GM21576 (cell line): ENCODE measurements around the gene ZNF440.
"Not testable (repeated sequence)": the region's sequence is repeated elsewhere in the genome, so short reads cannot be mapped to it uniquely, and the experiment has no call there.

ENCODE experiments used
- ATAC-seq: cut with Tn5 transposase; IDR thresholded peaks from one replicate; pipeline ENCODE4 v1.9.1; 2021; ENCODE audit warnings: mild to moderate bottlenecking, moderate library complexity; ENCODE audit not compliant: unreplicated experiment

ZNF440 gene

DNA sequence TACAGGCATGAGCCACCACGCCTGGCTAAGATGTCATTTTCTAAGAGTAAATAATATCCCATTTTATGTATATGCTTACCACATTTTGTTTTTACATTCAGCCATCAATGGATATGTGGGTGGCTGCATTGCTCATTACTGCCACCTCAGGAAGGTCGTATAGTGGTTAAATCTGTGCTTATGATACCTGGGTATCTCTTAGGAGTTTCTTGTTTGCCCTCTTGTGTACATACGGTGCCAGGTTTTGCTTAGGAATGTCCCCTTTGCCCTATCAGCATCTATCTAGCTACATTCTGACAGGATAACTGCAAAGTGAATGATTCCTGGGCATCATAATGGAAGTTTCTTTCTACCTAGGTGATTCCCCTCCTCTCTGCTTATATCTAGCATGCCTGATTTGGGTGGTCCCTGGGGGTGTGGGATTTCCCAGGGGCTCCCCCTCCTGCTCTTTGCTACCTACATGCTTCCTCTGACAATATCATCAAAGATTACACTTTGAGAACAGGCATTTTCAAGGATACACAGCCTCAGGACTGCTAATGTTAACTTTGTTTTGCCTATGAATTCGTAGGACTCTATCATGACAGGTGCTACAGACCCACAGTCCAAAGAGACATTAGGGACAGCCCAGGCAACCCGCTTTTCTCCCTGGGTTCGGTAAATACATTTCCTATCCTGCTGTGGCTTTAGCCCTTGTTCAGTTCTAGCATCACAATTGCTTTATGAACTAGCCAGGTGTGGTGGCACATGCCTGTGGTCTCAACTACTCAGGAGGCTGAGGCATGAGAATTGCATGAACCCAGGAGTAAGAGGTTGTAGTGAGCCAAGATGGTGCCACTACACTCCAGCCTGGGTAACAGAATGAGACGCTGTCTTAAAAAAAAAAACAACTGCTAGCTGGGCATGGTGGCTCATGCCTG, 15.1 kb downstream of the ZNF440 start:
- ATAC-seq, result not testable (repeated sequence)

DNA sequence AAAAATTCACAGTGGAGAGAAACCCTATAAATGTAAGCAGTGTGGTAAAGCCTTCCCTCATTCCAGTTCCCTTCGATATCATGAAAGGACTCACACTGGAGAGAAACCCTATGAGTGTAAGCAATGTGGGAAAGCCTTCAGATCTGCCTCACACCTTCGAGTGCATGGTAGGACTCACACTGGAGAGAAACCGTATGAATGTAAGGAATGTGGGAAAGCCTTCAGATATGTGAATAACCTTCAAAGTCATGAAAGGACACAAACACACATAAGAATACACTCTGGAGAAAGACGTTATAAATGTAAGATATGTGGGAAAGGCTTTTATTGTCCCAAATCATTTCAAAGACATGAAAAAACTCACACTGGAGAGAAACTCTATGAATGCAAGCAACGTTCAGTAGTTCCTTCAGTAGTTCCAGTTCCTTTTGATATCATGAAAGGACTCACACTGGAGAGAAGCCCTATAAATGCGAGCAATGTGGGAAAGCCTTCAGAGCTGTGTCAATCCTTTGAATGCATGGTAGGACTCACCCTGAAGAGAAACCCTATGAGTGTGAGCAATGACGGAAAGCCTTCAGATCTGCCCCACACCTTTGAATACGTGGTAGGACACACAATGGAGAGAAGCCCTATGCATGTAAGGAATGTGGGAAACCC, 18.3 kb downstream of the ZNF440 start:
- ATAC-seq, result no peak

DNA sequence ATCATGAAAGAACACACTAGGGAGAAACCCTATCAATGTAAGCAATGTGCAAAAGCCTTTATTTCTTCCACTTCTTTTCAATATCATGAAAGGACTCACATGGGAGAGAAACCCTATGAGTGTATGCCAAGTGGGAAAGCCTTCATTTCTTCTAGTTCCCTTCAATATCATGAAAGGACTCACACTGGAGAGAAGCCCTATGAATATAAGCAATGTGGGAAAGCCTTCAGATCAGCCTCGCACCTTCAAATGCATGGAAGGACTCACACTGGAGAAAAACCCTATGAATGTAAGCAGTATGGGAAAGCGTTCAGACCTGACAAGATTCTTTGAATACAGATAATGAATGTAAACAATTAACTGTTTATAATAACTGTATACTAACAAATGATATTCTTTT, 19.5 kb downstream of the ZNF440 start:
- ATAC-seq, result no peak

DNA sequence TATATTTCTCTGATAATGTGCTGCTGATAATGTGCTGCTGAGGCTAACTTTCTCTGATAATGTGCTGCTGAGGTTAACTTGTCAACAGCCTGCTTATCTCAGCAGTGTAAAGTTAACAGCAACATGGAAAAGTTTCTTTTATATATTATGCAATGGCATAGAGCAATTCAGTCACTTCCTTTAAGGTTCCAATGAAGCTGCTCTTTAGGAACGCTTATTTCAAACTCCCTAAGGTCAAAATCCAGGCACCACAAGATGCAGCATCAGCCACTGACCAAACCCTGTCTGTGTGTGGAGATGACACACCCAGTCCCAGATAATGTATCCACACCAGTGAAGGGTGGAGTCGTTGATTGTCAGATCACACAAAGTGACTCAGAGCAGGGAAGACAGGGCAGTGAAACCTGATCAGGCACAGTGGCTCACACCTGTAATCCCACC, 21.6 kb downstream of the ZNF440 start:
- not testable (repeated sequence) for ATAC-seq

DNA sequence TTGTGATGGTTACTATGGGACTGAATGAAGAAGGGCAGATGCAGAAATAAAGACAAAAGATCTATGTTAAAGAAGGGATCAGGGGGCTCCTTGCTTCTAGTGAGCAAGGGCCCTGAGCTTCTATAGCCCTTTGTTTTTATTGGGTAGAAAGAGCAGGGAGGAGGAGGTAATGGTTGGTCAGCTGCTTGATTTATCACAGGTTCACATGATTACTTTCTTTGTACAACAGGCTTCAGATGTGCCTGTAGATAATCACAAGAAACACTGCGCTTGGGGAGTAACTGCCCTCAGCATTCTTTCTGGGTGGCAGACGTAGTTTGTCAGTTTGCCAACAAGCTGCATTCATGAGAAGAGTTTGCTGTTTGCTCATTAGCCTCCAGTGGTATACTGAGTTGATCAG, 29.6 kb downstream of the ZNF440 start:
- ATAC-seq, result no peak

DNA sequence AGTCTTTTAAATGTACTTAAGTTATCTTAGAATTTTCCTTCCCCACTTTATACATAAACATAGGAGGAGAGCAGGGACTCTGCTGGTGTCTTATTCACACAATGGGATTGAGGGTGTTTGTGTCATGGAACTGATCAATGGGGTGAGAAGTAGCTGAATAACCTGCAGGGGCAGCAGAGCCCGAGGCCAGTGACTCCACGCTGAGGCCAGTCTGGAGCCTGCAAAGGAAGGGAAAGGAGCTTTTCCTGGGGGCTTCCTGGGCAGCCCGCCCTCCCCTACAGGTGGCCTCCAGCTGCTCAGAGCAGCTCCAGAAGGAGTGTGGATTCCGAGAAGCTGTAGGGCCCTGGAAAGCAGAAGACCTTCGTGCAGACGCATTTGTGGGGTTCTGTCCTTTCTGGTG, 33.5 kb downstream of the ZNF440 start:
- ATAC-seq, result not testable (repeated sequence)

DNA sequence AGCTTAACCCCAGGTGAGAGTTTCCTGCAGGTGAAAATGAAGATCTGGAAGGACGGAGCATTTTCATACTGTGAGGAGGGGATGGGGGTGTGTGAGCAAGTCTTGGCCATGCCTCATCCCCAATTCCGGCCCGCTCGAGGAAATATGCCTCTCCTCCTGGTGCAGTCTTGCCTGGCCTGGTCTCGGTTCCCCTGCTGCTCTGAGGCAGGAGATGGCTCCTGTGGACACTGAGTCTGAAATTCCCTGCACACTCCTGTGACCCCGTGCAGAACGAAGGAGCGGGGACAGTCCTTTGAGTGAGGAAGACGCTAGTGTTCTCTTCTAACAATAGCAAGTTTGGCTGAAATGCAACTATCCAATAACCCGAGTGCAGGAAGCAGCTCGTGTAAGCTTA, 34.1 kb downstream of the ZNF440 start:
- no peak for ATAC-seq

DNA sequence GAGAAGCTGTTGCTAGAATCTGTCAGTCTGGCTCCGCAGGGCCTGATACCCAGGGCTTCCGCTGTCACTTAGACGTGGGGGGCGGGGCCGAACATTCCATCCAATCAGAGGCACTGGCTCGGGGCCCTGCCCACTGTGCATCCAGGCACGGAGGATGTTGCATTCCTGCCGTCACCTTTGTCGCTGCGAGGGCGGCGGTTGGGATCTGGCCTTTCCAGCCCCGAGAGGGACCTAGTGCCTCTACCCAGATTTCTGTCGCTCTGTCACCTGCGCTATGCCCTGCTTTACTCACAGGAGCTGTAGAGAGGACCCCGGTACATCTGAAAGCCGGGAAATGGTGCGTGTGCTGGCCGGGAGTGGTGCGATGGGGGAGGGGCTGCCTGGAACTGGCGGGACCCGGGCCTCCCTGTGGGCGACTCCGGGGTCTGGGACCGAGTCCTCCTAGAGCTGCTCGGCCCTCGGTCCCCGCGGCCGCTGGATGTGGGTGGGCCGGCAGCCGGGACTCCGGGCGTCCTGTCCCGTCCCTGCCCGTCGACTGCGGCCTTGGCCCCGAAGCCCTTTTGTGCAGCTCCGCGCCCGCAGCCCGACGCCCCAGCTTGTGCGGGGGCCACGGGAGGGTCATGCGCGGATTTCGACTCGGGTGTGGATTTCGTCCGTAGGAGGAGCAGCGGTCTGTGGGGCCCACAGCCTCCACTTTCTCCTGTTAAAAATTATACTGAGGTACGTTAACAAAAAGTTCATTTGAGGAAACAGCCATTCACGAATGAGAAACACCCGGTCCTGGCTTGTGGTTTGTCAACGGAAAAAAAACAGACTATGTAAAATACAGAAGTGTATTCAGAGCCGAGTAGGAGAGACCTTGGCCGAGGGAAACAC, 34.8 kb downstream of the ZNF440 start, which contains the start of gene ZNF439:
Gene ZNF439 (plus strand): TSS at position 133 of the 876 bp plus-strand sequence. CDS start 142 bp downstream, at position 275.
- ATAC-seq, result peak; percentile 85

DNA sequence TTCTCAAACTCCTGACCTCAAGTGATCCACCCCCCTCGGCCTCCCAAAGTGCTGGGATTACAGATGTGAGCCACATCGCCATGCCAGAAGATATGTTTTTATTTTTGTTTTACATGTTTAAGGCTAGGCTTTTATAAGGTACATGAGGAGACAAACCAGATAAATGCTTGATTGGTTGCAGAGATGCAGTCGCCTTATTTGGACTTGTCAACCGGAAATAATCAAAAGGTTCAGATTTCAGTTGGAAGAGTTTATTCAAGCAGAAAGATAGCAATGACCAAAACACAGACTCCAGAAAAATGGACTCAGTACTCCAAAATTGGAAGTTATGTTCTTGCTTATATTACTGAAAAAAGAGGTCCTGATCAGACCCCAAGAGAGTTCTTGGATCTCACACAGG, 36.2 kb downstream of the ZNF440 start:
- ATAC-seq, result not testable (repeated sequence)

DNA sequence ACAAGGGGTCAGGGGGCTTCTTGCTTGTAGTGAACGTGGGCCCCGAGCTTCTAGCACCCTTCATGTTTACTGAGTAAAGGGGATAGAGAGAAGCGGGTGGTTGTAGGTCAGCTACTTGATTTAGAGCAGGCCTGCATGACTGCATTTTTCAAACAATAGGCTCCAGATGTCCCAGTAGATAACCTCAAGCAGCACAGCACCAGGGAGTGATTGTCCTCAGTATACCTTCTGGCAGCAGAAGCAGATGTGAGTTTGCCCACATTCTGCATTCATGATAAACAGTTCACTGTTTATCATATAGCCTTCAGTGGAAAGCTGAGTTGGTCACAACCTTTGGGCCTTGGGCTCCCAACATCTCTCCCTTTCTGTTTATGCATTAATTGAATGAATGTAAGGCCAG, 39.3 kb downstream of the ZNF440 start:
- ATAC-seq, result no peak

DNA sequence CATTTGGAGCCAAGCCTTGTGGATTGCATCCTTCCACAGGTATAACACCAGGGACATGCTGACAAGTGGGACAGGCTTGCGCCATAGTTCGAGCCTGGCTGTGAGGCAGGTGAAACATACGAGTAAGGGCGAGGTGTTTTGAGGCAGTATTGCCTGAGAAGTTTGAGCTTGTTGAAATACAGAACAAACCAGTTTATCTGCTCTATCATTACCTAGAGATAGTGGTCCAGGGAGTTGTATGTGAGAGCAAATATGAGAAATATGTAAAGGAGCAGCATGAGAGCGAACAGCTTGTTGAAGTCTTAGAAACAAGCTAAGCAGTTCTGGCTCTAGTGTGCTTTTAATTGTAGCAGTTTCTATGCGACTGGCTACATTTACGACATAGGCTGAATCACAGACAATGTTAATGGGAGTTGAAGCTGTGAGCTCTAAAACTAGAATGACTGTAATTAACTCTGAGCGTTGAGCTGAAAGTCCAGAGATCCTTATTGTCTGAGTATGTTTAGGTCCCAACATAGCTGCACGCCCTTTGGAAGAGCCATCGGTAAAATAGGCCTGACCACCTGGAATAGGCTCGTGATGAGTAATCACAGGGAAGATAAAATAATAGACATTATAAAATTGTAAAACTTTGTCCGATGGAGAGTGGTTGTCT, 42.6 kb downstream of the ZNF440 start:
- no peak for ATAC-seq

DNA sequence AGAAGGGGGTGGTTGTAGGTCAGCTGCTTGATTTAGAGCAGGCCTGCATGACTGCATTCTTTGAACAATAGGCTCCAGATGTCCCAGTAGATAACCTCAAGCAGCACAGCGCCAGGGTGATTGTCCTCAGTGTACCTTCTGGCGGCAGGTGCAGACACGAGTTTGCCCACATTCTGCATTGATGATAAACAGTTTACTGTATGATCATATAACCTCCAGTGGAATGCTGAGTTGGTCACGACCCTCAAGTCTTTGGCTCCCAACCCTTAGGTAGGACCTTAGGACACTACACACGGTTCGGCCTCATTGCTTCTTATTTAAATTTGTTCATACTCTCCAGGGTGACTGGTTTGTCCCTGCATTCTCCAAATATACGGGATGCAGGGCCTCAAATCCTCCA, 46.6 kb downstream of the ZNF440 start:
- no peak for ATAC-seq

DNA sequence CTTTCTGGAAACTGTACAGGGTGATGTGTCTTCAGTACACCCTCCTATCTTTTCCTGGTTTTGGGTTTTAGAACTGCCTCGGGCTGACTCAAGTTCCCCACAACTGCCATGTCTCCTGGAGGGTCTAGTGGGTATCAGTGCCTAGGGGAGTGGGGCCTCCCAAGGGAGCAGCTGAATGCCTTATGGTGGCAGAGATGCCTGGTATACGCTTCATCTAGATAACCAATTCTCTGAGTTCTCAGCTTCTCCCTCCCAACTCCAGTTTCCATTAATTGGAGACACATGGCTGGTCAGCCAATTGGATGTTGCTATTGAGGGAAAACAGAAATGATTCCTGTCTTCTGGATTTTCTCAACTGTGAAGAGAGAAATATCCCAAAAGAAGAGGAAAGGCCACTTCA, 47.2 kb downstream of the ZNF440 start:
- no peak for ATAC-seq

DNA sequence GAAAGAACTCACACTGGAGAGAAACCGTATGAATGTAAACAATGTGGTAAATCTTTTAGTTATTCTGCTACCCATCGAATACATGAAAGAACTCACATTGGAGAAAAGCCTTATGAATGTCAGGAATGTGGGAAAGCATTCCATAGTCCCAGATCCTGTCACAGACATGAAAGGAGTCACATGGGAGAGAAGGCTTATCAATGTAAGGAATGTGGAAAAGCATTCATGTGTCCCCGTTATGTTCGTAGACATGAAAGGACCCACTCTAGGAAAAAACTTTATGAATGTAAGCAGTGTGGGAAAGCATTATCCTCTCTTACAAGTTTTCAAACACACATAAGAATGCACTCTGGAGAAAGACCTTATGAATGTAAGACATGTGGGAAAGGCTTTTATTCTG, 53.7 kb downstream of the ZNF440 start:
- ATAC-seq, result not testable (repeated sequence)

DNA sequence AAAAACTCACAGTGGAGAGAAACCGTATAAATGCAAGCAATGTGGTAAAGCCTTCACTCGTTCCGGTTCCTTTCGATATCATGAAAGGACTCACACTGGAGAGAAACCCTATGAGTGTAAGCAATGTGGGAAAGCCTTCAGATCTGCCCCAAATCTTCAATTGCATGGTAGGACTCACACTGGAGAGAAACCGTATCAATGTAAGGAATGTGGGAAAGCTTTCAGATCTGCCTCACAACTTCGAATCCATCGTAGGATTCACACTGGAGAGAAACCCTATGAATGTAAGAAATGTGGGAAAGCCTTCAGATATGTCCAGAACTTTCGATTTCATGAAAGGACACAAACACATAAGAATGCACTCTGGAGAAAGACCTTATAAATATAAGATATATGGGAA, 54.1 kb downstream of the ZNF440 start:
- ATAC-seq, result no peak

DNA sequence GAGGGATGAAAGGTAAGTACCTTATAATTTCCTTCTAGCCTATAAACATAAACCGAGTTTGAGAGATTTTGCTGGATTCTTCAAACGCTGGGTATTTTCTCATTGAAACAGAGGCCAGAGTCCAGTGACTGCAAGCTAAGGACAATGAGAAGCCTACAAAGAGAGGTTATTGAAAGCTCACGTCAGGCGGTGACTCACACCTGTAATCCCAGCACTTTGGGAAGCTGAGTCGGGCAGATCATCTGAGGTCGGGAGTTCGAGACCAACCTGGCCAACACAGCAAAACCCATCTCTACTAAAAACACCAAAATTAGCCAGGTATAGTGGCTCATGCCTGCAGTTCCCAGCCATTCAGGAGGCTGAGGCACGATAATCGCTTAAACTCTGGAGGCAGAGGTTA, 58.6 kb downstream of the ZNF440 start:
- ATAC-seq, result no peak

DNA sequence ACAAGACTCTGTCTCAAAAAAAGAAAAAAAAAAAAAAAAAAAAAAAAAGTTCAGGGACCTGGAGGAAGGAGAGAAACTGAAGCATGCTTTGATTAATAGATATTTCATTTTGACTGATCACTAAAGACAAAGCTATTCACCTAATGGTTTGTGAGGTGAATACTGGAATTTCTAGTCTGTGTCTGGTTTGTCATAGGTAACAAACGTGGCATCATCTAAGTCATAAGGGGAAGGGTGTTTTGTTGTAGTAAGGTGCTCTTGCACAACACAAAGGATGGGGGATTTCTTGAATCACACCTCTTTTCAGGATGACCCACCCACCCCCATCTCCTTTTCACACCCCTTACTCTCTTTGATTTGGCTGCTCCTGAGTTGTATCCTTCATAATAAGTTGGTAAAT, 59.7 kb downstream of the ZNF440 start:
- no peak for ATAC-seq

DNA sequence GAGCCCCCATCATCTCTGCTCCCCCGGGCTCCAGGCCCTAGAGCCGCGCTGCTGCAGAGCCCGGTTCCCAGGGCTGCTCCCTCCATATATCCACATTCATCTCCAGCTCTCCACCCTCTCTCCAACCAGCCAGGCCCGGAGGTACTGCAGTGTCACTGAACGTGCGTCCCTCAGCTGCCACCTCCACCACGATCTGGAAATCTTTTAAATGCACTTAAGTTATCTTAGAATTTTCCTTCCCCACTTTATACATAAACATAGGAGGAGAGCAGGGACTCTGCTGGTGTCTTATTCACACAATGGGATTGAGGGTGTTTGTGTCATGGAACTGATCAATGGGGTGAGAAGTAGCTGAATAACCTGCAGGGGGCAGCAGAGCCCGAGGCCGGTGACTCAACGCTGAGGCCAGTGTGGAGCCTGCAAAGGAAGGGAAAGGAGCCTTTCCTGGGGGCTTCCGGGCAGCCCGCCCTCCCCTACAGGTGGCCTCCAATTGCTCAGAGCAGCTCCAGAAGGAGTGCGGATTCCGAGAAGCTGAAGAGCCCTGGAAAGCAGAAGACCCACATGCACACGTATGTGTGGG, 65.7 kb downstream of the ZNF440 start:
- not testable (repeated sequence) for ATAC-seq

DNA sequence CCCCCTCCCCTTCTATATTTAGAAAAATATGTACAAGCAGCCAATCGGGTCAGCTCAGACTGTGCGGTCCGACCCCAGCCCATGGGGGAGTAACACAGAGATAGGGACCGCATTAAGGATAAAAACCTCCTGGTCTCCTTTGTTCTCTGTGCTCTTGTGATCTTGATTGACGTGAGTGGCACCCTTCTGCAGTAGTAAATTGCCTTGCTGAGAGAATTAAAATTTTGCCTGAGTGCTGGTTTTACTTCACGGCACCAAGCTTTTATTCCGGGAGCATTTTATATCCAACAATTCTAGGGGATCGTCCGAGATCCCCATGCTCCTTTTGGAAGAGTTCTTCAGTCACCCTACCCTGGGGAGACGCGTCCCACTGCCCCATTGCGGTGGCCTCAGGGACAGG, 66.5 kb downstream of the ZNF440 start:
- ATAC-seq, result no peak

DNA sequence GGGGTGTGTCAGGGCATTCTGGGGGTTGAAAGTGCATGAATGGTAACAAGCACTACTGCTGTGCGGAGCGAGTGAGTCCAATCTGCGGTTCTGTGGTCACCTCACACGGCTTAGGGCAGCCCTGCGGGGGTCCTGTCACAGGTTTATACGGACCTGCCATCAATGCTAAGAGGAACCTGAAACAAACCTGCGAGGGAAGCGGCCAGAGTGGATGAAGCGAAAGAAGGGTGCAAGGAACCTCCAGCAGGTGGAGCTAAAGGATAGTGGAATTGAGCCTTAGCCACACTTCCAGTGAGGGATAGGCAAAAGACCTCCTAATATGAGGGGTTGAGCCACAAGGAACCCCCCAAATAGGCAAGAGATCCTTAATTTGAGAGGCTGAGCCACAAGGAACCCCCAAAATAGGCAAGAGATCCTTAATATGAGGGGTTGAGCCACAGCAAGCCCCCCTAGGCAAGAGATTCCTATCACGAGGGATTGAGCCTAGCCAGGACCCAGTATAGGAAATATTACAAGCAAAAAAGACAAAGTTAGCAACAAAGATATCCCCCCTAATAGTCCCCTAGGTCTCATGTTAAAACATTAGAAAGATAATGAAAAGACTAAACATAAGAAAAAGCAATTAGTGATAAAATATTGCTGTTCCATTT, 67.2 kb downstream of the ZNF440 start:
- no peak for ATAC-seq
